HG03521 (cell line): Measurements from ENCODE around the gene KDM2B.

Source experiments
- ATAC-seq: cut with Tn5 transposase; IDR thresholded peaks from one replicate; pipeline ENCODE4 v1.9.1; 2021; ENCODE audit warnings: mild to moderate bottlenecking, moderate library complexity; ENCODE audit not compliant: unreplicated experiment

The KDM2B gene

DNA sequence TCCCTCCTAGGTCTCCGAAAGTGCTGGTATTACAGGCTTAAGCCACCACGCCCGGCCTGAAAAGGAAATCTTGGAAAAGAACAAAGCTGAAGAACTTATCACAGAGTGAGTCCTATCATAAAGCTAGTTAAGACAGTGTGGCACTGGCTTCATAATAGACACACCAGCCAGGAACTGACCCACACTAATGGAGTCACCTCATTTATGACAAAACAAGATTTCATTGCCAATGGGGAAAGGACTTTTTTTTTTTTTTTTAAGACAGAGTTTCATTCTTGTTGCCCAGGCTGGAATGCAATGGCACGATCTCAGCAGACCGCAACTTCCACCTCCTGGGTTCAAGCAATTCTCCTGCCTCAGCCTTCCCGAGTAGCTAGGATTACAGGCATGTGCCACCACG, 15.7 kb downstream of the KDM2B start:
- ATAC-seq = no peak

DNA sequence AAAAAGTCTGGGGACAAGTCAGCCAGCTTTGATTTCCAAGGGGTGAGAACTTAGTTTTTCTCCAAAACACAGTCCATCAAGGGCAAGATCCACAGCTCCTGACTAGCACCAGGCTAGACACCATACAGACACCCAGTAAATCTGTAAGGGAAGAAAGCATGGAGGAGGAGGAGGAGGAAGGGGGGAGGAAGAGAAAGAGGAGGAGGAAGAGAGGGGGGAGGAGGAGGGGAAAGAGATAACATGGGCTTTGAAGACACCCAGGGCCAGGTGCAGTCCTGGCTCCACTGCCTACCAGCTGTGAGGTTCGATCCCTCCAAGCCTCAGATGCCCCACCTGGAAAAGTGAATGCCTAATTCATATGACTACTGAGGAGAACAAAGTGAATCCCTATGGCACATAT, 18.3 kb downstream of the KDM2B start:
- ATAC-seq = no peak

DNA sequence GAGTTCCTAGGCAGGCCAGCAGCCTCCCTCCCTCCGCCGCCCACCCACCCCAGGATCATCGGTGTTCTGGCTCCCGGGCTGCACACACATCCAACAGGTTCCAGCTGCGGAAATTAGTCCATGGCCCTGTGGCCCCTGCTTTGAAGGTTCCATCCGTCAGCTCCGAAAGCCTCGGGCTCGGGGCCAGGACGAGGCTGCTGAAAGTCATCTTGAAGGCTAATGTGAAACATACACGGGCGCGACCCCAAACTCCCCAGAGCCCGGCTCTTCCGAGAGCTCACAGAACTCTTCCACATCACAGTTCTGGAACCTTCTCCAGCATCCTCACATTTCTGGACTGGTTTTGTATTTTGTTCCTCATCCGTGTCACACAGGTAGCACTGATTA, 19.8 kb downstream of the KDM2B start:
- ATAC-seq = no peak

DNA sequence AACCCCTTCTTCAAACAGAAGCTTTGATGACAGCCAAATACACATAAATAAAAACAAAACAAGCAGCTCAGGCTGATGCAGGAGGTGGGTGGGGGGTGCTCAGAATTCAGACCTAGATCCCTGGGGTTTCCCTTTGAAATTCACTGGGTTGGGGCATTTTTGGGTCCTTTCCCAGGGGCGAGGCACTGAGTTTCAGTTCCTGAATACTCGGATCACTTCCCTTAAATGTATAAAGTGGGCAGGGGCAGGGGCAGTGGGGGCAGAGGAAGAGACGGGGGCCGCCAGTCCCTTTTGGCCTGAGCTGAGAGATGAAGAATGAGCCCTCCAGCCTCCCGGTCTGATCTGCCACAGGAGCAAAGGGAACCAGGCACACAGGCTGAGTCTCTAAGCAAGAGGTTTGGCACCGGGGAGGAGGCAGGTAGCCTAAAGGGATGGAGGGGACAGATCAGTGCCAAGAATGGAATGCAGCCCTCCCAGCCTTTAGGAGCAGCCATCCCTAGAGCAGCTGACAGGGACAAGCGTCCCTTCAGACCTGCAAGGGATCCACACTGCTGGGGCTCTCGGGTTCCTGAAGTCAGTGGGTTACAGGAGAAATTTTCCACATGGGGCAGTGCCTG, 20.3 kb downstream of the KDM2B start:
- no peak for ATAC-seq

DNA sequence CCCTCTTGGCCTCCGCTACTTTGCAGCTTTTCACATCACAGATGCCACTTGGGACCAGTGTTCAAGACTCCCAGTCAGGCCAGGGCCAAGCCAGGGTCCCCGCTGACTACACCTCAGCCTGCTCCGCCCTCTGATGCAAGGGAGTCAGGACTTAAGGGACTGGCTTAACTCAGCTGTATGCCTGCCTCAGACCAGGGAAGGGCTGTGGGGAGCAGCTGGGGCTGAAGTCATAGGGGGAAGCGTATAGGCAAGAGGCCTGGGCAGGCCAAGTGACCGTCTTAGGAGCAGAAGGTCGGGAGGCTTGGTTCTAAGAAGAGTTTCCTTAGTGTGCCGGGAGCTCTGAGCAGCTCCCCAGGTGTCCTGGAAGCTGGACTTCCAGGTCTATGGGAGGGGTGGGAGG, 21.9 kb downstream of the KDM2B start:
- no peak for ATAC-seq

DNA sequence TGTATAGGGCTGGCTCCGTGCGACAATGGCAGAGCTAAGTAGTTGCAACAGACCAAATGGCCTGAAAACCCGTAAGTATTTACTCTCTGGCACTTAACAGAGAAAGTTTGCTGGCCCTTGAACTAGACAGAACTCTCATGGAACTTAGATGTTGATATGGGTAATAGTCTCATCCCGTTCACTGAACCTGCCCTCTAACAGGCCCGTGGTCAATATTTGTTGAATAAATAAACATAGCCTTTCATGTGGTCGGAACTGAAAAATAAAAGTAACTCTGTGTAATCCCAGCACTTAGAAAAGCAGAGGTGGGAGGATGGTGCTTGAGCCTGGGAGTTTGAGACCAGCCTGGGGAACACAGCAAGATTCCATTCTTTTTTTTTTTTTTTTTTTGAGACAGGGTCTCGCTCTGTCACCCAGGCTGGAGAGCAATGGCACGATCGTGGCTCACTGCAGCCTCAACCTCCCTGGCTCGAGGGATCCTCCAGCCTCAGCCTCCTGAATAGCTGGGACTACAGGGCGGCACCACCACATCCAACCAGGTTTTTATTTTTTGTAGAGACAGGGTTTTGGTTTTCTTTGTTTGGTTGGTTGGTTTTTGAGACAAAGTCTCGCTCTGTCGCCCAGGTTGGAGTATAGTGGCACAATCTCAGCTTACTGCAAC, 29.7 kb downstream of the KDM2B start:
- ATAC-seq = no peak

DNA sequence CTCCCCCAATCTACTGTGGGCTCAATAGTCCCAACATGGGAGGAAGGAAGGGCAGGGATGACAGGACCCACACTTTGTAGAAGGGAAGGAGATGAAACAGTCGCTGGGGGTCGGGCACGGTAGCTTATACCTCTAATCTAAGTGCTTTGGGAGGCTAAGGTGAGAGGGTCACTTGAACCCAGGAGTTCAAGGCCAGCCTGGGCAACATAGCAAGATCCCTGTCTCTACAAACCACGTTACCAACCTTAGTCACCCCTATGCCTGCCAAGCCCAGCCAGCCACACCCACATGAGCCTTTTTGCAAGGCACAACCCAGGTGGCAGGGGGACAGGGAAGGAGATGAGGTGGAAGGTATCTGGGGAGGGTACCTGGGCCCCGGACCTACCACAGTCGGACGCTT, 31.7 kb downstream of the KDM2B start:
- ATAC-seq = no peak

DNA sequence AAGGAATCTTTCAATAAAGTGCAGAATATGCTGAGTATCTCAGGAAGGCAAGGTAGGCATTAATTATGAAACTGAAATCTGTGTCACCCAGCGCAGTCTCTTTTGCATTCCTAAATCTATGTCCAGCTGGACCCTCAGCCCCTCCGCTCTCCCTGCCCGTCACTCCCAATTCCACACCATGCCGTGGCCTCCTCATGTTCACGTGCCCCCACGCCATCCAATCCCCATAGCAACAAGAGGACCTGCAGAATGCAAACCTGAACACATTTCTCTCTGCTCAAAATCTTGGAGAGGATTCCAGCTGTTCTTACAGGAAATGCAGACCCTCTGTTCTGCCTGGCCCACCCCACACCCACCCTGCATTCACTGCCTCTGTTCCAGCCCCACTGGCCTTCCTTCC, 35.3 kb downstream of the KDM2B start:
- no peak for ATAC-seq

DNA sequence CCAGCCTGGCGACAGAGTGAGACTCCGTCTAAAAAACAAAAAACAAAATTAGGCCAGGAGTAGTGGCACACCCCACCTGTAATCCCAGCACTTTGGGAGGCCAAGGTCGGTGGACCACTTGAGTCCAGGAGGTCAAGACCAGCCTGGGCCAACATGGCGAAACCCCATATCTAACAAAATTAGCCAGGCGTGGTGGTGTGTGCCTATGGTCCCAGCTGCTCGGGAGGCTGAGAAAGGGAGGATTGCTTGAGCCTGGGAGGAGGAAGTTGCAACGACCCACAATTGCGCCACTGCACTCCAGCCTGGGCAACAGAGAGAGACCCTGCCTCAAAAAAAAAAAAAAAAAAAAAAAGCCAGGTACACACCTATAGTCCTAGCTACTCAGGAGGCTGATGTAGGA, 37.0 kb downstream of the KDM2B start:
- ATAC-seq = no peak

DNA sequence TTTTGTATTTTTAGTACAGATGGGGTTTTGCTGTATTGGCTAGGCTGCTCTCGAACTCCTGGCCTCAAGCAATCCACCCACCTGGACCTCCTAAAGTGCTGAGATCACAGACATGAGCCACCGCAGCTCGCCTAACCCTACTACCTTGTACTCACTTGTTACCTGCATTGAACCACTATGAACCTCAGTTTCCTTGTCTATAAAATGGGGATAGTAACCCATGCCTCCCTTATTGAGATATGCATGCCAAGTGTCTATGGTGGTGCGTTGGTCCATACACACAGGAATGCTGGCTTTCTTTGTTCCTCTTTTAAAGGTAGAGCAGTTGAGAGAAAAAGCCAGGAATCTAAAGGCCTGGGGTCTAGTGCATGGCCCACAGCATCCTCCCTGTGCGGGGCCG, 40.9 kb downstream of the KDM2B start:
- no peak for ATAC-seq

DNA sequence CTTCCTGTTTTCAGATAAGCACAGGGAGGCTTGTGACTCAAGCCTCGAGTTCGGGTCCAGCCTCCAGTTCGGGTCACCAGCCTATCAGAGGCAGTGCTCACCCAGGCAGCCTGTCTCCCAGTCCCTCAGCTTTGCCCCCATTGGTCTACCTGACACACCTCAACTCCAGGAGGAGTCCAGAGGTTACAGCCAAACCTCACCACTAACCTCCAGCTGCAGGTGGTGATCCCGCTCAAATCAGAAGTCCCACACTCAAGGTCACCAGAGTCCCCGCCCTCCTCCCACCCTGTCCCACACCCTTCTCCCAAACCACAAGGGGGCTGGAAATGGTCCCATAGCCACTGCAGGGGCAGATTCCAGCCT, 42.1 kb downstream of the KDM2B start:
- no peak for ATAC-seq

DNA sequence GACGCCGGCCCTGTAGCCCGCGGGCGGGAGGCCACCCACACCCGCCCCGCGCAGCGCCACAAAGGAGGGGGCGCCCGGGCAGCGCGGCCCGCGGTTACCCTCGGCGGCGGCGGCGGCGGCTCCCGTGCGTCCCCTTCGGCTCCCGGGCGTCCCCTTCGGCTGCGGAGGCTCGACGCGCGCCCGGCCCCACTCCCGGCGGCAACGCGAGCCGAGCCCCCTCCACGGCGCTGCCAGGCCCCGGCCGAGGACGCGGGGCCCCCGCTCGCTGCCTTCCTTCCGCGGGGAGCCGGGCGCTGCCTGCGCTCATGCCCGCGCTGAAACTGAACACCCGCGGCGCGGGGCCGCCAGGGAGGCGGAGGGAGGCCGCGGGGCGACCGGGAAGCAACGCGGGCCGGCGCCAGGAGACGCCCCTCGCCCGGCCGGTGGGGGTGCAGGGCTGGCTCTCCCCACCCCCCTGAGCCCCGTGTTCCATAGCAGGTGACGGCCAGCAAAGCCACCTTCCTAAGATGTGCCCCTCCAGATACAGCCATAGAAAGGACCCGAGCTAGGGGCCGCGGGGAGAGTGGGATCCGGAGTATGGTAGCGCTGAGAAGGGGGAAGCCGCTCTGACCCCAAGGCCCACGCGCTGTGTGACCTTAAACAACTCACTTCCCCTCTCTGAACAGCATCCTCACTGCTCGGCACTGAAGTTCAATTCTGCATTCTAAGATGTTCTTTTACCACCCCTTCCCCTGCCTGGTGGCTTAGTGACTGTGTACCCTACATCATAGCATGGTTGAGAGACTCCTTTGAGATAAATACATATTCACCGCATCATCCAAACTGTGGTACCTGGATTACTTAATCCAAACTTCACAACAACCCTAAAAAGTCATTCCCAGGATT, 42.8 kb downstream of the KDM2B start:
- ATAC-seq = peak; percentile 10

DNA sequence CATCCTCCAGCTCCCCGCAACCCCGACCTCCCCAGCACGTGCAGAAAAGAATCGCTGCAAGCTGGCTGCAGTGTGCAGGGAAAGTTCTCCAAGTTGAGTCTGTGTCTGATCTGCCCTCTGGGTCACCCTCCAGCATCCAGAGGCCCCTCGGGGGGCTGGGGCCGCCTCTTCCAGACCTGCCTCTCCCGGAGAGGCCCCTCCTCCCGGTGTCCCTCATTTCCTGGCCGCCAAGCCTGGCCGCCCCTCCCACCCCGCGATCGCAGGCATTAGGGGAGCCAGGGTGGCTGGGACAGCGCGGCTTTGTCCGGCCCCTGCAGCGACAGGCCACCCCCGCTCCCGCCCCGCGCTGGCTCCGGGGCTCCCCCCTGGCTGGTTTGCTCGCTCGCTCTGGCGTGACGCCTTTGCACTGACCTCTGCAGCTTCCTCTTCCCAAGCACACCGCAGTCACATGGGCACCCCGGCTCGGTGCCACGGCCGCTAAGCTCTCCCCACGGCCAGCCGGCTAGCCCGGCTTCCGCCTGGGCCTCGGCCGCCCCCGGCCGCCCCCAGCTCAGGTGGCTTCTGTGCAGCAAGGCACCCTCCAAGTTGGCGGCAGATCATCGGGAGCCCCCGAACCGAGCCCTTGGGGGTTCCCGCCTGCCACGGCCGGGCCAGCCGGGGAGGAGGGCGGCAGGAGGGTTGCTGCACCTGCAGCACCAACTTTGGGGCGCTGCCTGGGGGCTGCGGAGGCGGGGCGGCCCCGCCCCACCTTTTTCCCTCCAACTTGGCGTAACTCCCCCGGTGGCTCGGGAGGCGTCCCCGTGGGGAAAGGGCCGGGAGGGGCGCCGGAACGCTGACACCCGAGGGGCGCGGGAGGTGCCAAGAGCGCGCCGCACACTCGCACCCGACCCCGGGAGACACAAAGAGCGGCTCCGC, 43.7 kb downstream of the KDM2B start:
- peak; percentile 61 for ATAC-seq

DNA sequence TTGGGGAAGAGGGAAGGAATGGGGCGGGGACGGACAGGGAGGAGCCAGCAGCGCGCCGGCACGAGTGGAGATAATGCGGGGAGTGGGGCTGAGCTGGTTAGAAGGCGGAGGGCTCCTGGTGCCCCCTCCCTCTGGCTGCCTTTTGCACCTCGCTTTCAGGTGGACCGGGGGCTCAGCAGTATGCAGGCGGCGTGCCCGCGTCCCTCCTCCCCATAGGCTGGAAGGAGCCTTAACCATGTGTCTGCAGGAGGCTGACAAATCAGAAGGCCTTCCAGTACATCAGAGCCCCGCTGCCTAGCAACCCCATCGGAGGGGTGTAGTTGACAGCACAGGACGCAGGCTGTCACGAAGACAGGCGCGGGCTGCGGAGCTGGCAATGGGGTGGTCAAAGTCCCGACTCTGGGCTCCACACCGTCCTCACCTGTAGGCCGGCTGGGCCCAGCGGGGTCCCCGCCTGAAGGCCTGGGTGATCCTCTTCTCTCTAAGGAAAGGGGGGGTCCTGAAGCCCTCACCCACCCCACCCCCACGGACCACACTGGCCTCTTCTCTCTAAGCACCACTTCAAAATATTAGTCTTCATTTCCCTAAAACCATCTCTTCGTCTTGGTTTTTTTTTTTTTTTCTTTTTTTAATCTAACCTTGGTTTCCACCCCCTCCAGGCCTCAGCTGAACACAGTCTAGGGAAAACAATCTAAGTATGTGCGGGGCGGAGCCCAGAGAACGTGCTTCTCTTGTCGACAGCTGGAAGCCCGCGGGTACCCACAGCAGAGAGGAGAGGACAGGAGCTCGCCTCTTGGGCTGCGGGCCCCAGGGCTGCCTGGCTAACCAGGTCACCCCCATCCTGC, 44.5 kb downstream of the KDM2B start:
- ATAC-seq = peak; percentile 45

DNA sequence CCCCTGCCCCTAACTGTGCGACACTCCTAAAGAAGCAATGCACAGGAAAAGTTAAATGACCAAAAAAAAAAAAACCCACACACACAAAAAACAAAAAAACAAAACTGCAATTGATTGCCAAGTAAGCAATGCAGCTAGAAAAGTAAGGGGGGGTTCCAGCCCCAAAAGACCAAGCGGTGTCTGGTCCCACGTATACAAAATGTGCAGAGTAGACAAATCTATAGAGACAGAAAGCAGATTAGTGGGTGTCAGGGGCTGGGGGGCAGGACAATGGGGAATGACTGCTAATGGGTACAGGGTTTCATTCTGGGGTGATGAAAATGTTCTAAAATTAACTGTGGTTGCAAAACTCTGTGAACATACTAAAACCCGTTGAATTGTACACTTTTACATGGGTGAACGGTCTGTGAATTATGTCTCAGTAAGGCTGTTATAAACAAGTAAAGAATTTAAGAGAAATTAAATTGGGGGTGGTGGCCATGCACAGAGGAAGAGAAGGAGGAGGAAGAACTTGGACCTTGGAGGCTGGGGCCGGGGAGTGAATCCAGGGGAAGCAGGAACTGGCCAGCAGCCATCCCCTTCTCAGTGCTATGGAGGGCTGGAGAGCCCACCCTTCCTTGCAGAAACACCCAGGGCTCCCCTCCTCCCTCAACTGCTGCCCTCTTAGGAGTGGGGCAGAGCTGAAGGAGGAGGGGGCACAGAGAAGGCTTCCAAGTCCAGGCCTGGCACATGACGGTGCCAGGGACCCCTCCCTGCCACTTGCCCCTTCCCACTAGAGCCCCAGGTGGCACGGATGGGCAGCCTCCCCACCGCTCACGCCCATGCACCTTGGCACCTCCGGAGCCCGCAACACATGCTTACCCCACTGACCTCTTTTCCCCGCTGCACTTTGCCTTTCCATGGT, 45.4 kb downstream of the KDM2B start:
- no peak for ATAC-seq

DNA sequence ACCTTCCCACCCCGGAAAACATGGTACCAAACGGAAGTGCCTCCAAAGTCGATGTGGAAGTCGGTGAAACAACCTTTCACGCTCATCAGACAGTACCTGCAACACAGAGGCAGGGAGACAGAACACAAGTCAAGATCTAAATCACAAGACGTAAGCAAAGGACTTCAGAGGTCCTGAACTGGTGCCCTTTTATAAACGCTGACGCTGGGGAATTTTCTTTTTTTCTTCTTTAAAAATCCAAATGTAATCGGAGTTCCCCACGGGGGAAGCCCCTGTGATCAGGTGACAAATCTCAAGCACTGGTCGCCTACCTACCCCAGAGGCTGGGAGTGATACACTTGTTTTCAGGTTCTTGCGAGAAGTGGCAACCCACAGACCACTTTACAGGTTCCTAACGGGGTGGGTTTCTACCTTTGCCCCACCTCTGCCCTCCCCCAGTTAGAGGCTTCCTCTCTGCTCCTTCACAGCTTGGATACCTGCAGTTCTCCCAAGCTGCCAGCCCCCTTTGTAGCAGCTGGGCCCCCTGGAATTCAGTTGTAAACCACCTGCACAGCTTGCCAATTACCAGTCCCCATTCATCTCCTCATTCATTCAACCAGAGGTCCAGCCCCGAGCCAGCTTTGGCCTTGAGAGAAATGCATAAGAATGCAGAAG, 46.2 kb downstream of the KDM2B start:
- ATAC-seq = no peak

DNA sequence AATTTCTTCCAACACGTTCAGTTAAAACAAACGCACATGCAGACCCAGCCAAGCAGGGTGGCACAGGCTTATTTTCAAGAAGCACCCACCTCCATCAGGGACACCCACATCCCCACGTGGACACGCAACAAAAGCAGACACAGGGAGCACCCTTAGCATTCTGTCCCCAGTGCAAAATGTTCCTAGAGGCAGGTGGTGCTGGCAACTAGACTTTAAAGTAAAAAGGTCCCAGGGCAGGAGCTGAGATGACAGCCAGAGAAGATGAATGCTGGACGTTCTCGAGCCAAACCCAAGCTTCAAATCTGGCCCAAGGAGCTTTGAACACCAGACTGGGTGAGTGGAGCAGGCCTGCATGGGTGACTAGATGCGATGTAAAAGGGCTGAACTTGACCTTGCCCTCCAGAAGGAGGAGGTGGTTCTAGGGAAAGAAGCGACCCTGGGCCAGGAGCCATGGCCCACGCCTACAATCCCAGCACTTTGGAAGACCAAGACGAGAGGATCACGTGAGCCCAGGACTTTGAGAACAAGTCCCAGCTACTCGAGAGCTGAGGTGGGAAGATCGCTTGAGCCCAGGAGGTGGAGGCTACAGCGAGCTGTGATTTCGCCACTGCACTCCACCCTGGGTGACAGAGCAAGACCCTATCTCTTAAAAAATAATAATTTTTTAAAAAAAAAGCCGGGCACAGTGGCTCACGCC, 47.3 kb downstream of the KDM2B start:
- ATAC-seq = no peak
